Skeletal muscle satellite cell (primary cell): ENCODE data around the gene PAPOLA.

Experiments
- H3K27me3 ChIP-seq: 2 replicates; pipeline ENCODE4 v1.7.0; 2013; ENCODE audit warnings: low read length; ENCODE audit not compliant: control insufficient read depth, insufficient read depth
- H3K36me3 ChIP-seq: 2 replicates; pipeline ENCODE4 v1.7.0; 2013; ENCODE audit warnings: mild to moderate bottlenecking, control low read depth, low read length; ENCODE audit not compliant: insufficient read depth
- H3K4me1 ChIP-seq: 2 replicates; pipeline ENCODE4 v1.7.0; 2013; ENCODE audit warnings: low read length; ENCODE audit not compliant: control insufficient read depth, insufficient read depth
- H3K4me2 ChIP-seq: 2 replicates; pipeline ENCODE4 v1.7.0; 2013; ENCODE audit warnings: mild to moderate bottlenecking, low read length
- H3K4me3 ChIP-seq: 2 replicates; pipeline ENCODE4 v1.7.0; 2013; ENCODE audit warnings: low read length
- H3K9ac ChIP-seq: 2 replicates; pipeline ENCODE4 v1.7.0; 2013; ENCODE audit warnings: mild to moderate bottlenecking, low read depth, low read length, moderate library complexity
- H3K9me3 ChIP-seq: replicated peaks from 2 replicates; pipeline ENCODE4 v1.7.0; 2013; ENCODE audit warnings: mild to moderate bottlenecking, control low read depth, low read length

Gene PAPOLA

GRCh38 chr14:96581902-96582301 is 79.7 kb downstream of the PAPOLA start:
- H3K4me2 ChIP-seq: no peak overlapping the region
- no peak overlapping the region for H3K4me3 ChIP-seq
- H3K9me3 ChIP-seq: no peaks in the 10 kb centered on the region
- peaks cover 25% of the 10 kb centered on the region for H3K27me3 ChIP-seq
- H3K36me3 ChIP-seq: no peaks in the 10 kb centered on the region
- H3K4me1 ChIP-seq: no peaks in the 10 kb centered on the region
- no peak overlapping the region for H3K9ac ChIP-seq

- H3K4me3 ChIP-seq: no peak overlapping the region
- no peak overlapping the region for H3K4me2 ChIP-seq
- no peaks in the 10 kb centered on the region for H3K36me3 ChIP-seq
- no peaks in the 10 kb centered on the region for H3K9me3 ChIP-seq
- peaks cover 26% of the 10 kb centered on the region for H3K27me3 ChIP-seq
- H3K9ac ChIP-seq: no peak overlapping the region
- no peaks in the 10 kb centered on the region for H3K4me1 ChIP-seq
Measured at GRCh38 chr14:96582411-96582961, 80.3 kb downstream of the PAPOLA start.

- Histone ChIP-seq H3K27me3 (peaks cover 30% of the 10 kb centered on the region), H3K36me3 (no peaks in the 10 kb centered on the region), H3K4me3 (no peak overlapping the region), H3K9ac (no peak overlapping the region), H3K4me1 (no peaks in the 10 kb centered on the region), H3K4me2 (no peak overlapping the region), H3K9me3 (no peaks in the 10 kb centered on the region)
Measured at GRCh38 chr14:96582995-96583394, 80.8 kb downstream of the PAPOLA start.

GRCh38 chr14:96583569-96584041 is 81.4 kb downstream of the PAPOLA start:
- Histone ChIP-seq H3K4me1 (no peaks in the 10 kb centered on the region), H3K4me2 (no peak overlapping the region), H3K9me3 (no peaks in the 10 kb centered on the region), H3K4me3 (no peak overlapping the region), H3K27me3 (peaks cover 35% of the 10 kb centered on the region), H3K36me3 (no peaks in the 10 kb centered on the region), H3K9ac (no peak overlapping the region)

GRCh38 chr14:96584199-96584906 is 82.2 kb downstream of the PAPOLA start:
- Histone ChIP-seq H3K4me1 (no peaks in the 10 kb centered on the region), H3K9ac (no peak overlapping the region), H3K9me3 (no peaks in the 10 kb centered on the region), H3K4me3 (no peak overlapping the region), H3K27me3 (peaks cover 37% of the 10 kb centered on the region), H3K4me2 (no peak overlapping the region), H3K36me3 (no peaks in the 10 kb centered on the region)

GRCh38 chr14:96584907-96585671 is 82.9 kb downstream of the PAPOLA start:
- H3K27me3 ChIP-seq: peaks cover 42% of the 10 kb centered on the region
- H3K4me3 ChIP-seq: no peak overlapping the region
- no peak overlapping the region for H3K9ac ChIP-seq
- H3K4me2 ChIP-seq: no peak overlapping the region
- no peaks in the 10 kb centered on the region for H3K4me1 ChIP-seq
- no peaks in the 10 kb centered on the region for H3K9me3 ChIP-seq
- H3K36me3 ChIP-seq: no peaks in the 10 kb centered on the region

- Histone ChIP-seq H3K4me1 (no peaks in the 10 kb centered on the region), H3K4me3 (no peak overlapping the region), H3K27me3 (peaks cover 47% of the 10 kb centered on the region), H3K4me2 (no peak overlapping the region), H3K9me3 (no peaks in the 10 kb centered on the region), H3K9ac (no peak overlapping the region), H3K36me3 (no peaks in the 10 kb centered on the region)
Measured at GRCh38 chr14:96585672-96586013, 83.5 kb downstream of the PAPOLA start.

GRCh38 chr14:96586056-96586455 is 83.9 kb downstream of the PAPOLA start:
- no peak overlapping the region for H3K9ac ChIP-seq
- H3K4me1 ChIP-seq: no peaks in the 10 kb centered on the region
- H3K27me3 ChIP-seq: peaks cover 47% of the 10 kb centered on the region
- H3K4me3 ChIP-seq: no peak overlapping the region
- H3K9me3 ChIP-seq: no peaks in the 10 kb centered on the region
- no peaks in the 10 kb centered on the region for H3K36me3 ChIP-seq
- no peak overlapping the region for H3K4me2 ChIP-seq

- Histone ChIP-seq H3K9me3 (no peaks in the 10 kb centered on the region), H3K9ac (no peak overlapping the region), H3K4me1 (no peaks in the 10 kb centered on the region), H3K4me2 (no peak overlapping the region), H3K36me3 (no peaks in the 10 kb centered on the region), H3K27me3 (peaks cover 47% of the 10 kb centered on the region), H3K4me3 (no peak overlapping the region)
Measured at GRCh38 chr14:96586921-96587822, 85.0 kb downstream of the PAPOLA start.

- Histone ChIP-seq H3K4me1 (peaks cover 3% of the 10 kb centered on the region), H3K9me3 (no peaks in the 10 kb centered on the region), H3K4me2 (no peak overlapping the region), H3K27me3 (peaks cover 47% of the 10 kb centered on the region), H3K9ac (no peak overlapping the region), H3K4me3 (no peak overlapping the region), H3K36me3 (no peaks in the 10 kb centered on the region)
Measured at GRCh38 chr14:96587823-96588385, 85.7 kb downstream of the PAPOLA start.
